Measurements from ENCODE around the gene ANKRD49. TPM values are rescaled to one million over a fixed set of nuclear protein-coding genes. Genes with fewer than 3 reads are reported as not detected.

The ANKRD49 gene
- total and polyA plus RNA-seq, 2 of the 8 experiments (the other 6 are each of a cell fraction or from before 2014, with no cell fraction given), result 7.4 to 12.2 TPM

- H3K27me3 ChIP-seq (replicated peaks in 1 of 4; ENCODE audit: control insufficient read depth in 3 of 4, extremely low read depth in 1 of 4, insufficient read depth in 3 of 4, low read length in 3 of 4), result no peaks in the 10 kb centered on the region
- no peak overlapping the region for H3K23ac ChIP-seq (ENCODE audit: insufficient read length)
- H2BK15ac ChIP-seq (ENCODE audit: low read length), result no peak overlapping the region
- no peak overlapping the region for H4K8ac ChIP-seq (ENCODE audit: extremely low read depth, insufficient read depth, low read length)
- no peak overlapping the region for H2AFZ ChIP-seq (ENCODE audit: low read length)
- no peaks in the 10 kb centered on the region for H3K4me1 ChIP-seq (replicated peaks in 1 of 4; ENCODE audit: control insufficient read depth in 3 of 4, insufficient read depth in 4 of 4, low read length in 3 of 4)
- no peak for TF ChIP-seq KDM1A (IDR thresholded peaks at IDR 0.05; ENCODE audit: borderline replicate concordance, low read length)
- TF ChIP-seq MAX (IDR thresholded peaks at IDR 0.05), result no peak
- no peaks in the 10 kb centered on the region; the same call in 1 of the 2 replicates for H3K23me2 ChIP-seq (ENCODE audit: low read depth, low read length)
- H3K4me2 ChIP-seq (ENCODE audit: insufficient read depth in 1 of 2, low read depth in 2 of 2, low read length in 2 of 2), result no peak overlapping the region
- H3K27ac ChIP-seq (ENCODE audit: low read depth, low read length), result no peak overlapping the region
- no peak for DNase-seq (ENCODE audit: low read depth in 1 of 2, low spot score in 2 of 2)
- no peak overlapping the region for H3K9ac ChIP-seq (replicated peaks in 1 of 4; ENCODE audit: extremely low read depth in 1 of 4, low read depth in 3 of 4, low read length in 3 of 4)
- no peak overlapping the region for H4K91ac ChIP-seq (replicated peaks; ENCODE audit: insufficient read length, low read length)
- H2AK5ac ChIP-seq (ENCODE audit: low read depth, low read length), result no peak overlapping the region
- no peak overlapping the region for H2BK5ac ChIP-seq (ENCODE audit: low read depth, low read length)
- no peak overlapping the region for H3K14ac ChIP-seq (ENCODE audit: insufficient read length)
- POLR2A ChIA-PET (ENCODE audit: partially characterized antibody), result no interaction called here
- H2BK20ac ChIP-seq (ENCODE audit: low read length), result no peak overlapping the region
- no peak overlapping the region for H3K4me3 ChIP-seq (ENCODE audit: extremely low read depth in 1 of 4, insufficient read depth in 2 of 4, low read depth in 3 of 4, low read length in 4 of 4)
- H4K20me1 ChIP-seq (replicated peaks in 1 of 2; ENCODE audit: control insufficient read depth in 1 of 2, insufficient read depth in 2 of 2, low read length in 2 of 2), result peaks cover 1 to 2% of the 10 kb centered on the region in 2 experiments
- H3K56ac ChIP-seq (replicated peaks; ENCODE audit: insufficient read length, low read depth, low read length), result no peak overlapping the region
- H3K79me1 ChIP-seq (ENCODE audit: low read depth, low read length), result no peaks in the 10 kb centered on the region
- WGBS, 2 experiments (ENCODE audit: extremely low coverage in 1 of 2, insufficient coverage in 1 of 2, insufficient read length in 1 of 2, insufficient replicate concordance in 2 of 2, low coverage in 1 of 2, low lambda C conversion rate in 2 of 2, missing lambda C conversion rate in 1 of 2), result 100% methylated on average over 2 of the region's 2 CpGs; no CpG with 5 or more reads in 1 of the 2 experiments
- H3K36me3 ChIP-seq (ENCODE audit: control insufficient read depth in 2 of 4, insufficient read depth in 4 of 4, low read length in 3 of 4), result peaks cover 0 to 41% (median 14%) of the 10 kb centered on the region in 4 experiments; a peak in 5 of 8 replicates
- no peak overlapping the region for H3K4ac ChIP-seq (replicated peaks; ENCODE audit: insufficient read length, low read depth, low read length)
- H3K18ac ChIP-seq (ENCODE audit: extremely low read depth, low read length), result no peak overlapping the region
- no peak overlapping the region for H2BK12ac ChIP-seq (ENCODE audit: low read depth, low read length)
- no peaks in the 10 kb centered on the region for H3K79me2 ChIP-seq (ENCODE audit: control insufficient read depth in 1 of 2, insufficient read depth in 2 of 2, low read length in 2 of 2)
- CTCF ChIA-PET (ENCODE audit: partially characterized antibody), result no interaction called here
- H3K9me3 ChIP-seq (ENCODE audit: insufficient read depth in 2 of 2, low read depth in 1 of 2, low read length in 1 of 2), result no peaks in the 10 kb centered on the region
- H2BK120ac ChIP-seq (replicated peaks; ENCODE audit: low read depth, low read length), result no peak overlapping the region
- no peak for FAIRE-seq
- H4K5ac ChIP-seq (ENCODE audit: insufficient read length, low read depth, low read length), result no peak overlapping the region
Observed at GRCh38 chr11:94449437-94449836, 44.3 kb upstream of the ANKRD49 start.

Measured in H1 (cell line).